H1 (cell line): ENCODE measurements around the gene GNB1L. TPM values are rescaled to one million over a fixed set of nuclear protein-coding genes. Genes with fewer than 3 reads are reported as not detected.

Experiments used
- CTCF ChIA-PET: fragments of 300-600 bp; sonication (Branson Sonifier 250); formaldehyde crosslinking; loops from one replicate; lab custom pipeline; 2021; ENCODE audit not compliant: partially characterized antibody; lab: Charles Lee
- POLR2A ChIA-PET: fragments of 300-600 bp; sonication (Branson Sonifier 250); formaldehyde crosslinking; loops from one replicate; lab custom pipeline; 2021; ENCODE audit warnings: inconsistent platforms; ENCODE audit not compliant: partially characterized antibody; lab: Charles Lee
- DNase-seq, 2 experiments: peaks; one replicate each; pipeline versions ENCODE4 v3.0.0 to v3.0.0-alpha.2; 2010 to 2022; ENCODE audit warnings: low spot score in 2 of 2, low read depth in 1 of 2, mixed read lengths in 1 of 2
- FAIRE-seq: peaks from 2 replicates; lab custom pipeline; 2011; peaks lifted over from hg19 to GRCh38; lab: Jason Lieb, UNC
- H2AFZ ChIP-seq: 2 replicates; pipeline ENCODE4 v1.8.1; 2012; ENCODE audit warnings: low read length, inconsistent platforms
- H2AK5ac ChIP-seq: 2 replicates; pipeline ENCODE4 v1.6.1; 2013; ENCODE audit warnings: low read depth, low read length
- H2BK120ac ChIP-seq: replicated peaks from 2 replicates; pipeline ENCODE3; 2013; ENCODE audit warnings: low read depth, low read length, inconsistent platforms
- H2BK12ac ChIP-seq: 2 replicates; pipeline ENCODE4 v1.6.1; 2013; ENCODE audit warnings: low read depth, low read length
- H2BK15ac ChIP-seq: 2 replicates; pipeline ENCODE4 v1.6.1; 2013; ENCODE audit warnings: low read length
- H2BK20ac ChIP-seq: 2 replicates; pipeline ENCODE4 v1.6.1; 2013; ENCODE audit warnings: low read length
- H2BK5ac ChIP-seq: 2 replicates; pipeline ENCODE4 v1.6.1; 2013; ENCODE audit warnings: low read depth, low read length
- H3K14ac ChIP-seq: 2 replicates; pipeline ENCODE4 v1.6.1; 2013; ENCODE audit warnings: inconsistent platforms; ENCODE audit not compliant: insufficient read length
- H3K18ac ChIP-seq: 2 replicates; pipeline ENCODE4 v1.6.1; 2013; ENCODE audit warnings: low read length; ENCODE audit errors: extremely low read depth
- H3K23ac ChIP-seq: 2 replicates; pipeline ENCODE4 v1.6.1; 2013; ENCODE audit warnings: inconsistent platforms; ENCODE audit not compliant: insufficient read length
- H3K23me2 ChIP-seq: 2 replicates; pipeline ENCODE4 v1.6.1; 2013; ENCODE audit warnings: low read depth, low read length
- H3K27ac ChIP-seq: 2 replicates; pipeline ENCODE4 v1.6.1; 2011; ENCODE audit warnings: low read depth, low read length, inconsistent platforms
- H3K27me3 ChIP-seq, 4 experiments: replicated peaks in 1 of 4; 1 replicate in 1 of 4; 2 replicates in 3 of 4; pipeline versions ENCODE4 v1.6.1 to v1.8.1; 2011 to 2013; ENCODE audit warnings: low read length in 3 of 4, mild to moderate bottlenecking in 3 of 4, inconsistent platforms in 2 of 4, mixed read lengths in 2 of 4, moderate library complexity in 1 of 4; ENCODE audit not compliant: control insufficient read depth in 3 of 4, insufficient read depth in 3 of 4; ENCODE audit errors: extremely low read depth in 1 of 4
- H3K36me3 ChIP-seq, 4 experiments: 2 replicates each; pipeline versions ENCODE4 v1.6.1 to v1.8.1; 2011 to 2013; ENCODE audit warnings: mild to moderate bottlenecking in 4 of 4, low read length in 3 of 4, moderate library complexity in 2 of 4, control low read depth in 1 of 4, inconsistent platforms in 1 of 4; ENCODE audit not compliant: insufficient read depth in 4 of 4, control insufficient read depth in 2 of 4
- H3K4ac ChIP-seq: replicated peaks from 2 replicates; pipeline ENCODE3; 2013; ENCODE audit warnings: low read length, low read depth, mixed read lengths, inconsistent platforms; ENCODE audit not compliant: insufficient read length
- H3K4me1 ChIP-seq, 4 experiments: replicated peaks in 1 of 4; 1 replicate in 1 of 4; 2 replicates in 3 of 4; pipeline versions ENCODE4 v1.6.1 to v1.8.1; 2011 to 2013; ENCODE audit warnings: low read length in 3 of 4, inconsistent platforms in 2 of 4, mixed read lengths in 1 of 4; ENCODE audit not compliant: insufficient read depth in 4 of 4, control insufficient read depth in 3 of 4
- H3K4me2 ChIP-seq, 2 experiments: 2 replicates each; pipeline versions ENCODE4 v1.6.1 to v1.8.1; 2011 to 2013; ENCODE audit warnings: low read depth in 2 of 2, low read length in 2 of 2, control low read depth in 1 of 2, inconsistent platforms in 1 of 2, mild to moderate bottlenecking in 1 of 2; ENCODE audit not compliant: insufficient read depth in 1 of 2
- H3K4me3 ChIP-seq, 4 experiments: fragments of 200-600, 300-600 bp in 1 of 4; sonication (generic), shearing (Covaris generic), sonication (Bioruptor Twin) in 1 of 4; 2 replicates each; pipeline versions ENCODE4 v1.5.1 to v1.8.1; 2011 to 2016; ENCODE audit warnings: low read length in 4 of 4, low read depth in 3 of 4, control low read depth in 2 of 4, inconsistent platforms in 2 of 4, mild to moderate bottlenecking in 2 of 4, mixed read lengths in 1 of 4, moderate library complexity in 1 of 4; ENCODE audit not compliant: insufficient read depth in 2 of 4; ENCODE audit errors: extremely low read depth in 1 of 4
- H3K56ac ChIP-seq: replicated peaks from 2 replicates; pipeline ENCODE3; 2013; ENCODE audit warnings: low read depth, mild to moderate bottlenecking, mixed read lengths, low read length, inconsistent platforms; ENCODE audit not compliant: insufficient read length
- H3K79me1 ChIP-seq: 2 replicates; pipeline ENCODE4 v1.6.1; 2013; ENCODE audit warnings: low read depth, low read length, control low read depth
- H3K79me2 ChIP-seq, 2 experiments: 2 replicates each; pipeline versions ENCODE4 v1.6.1 to v1.8.1; 2012 to 2013; ENCODE audit warnings: low read length in 2 of 2, mild to moderate bottlenecking in 2 of 2, inconsistent platforms in 1 of 2; ENCODE audit not compliant: insufficient read depth in 2 of 2, control insufficient read depth in 1 of 2
- H3K9ac ChIP-seq, 4 experiments: replicated peaks in 1 of 4; 1 replicate in 1 of 4; 2 replicates in 3 of 4; pipeline versions ENCODE4 v1.6.1 to v1.8.1; 2011 to 2013; ENCODE audit warnings: low read depth in 3 of 4, low read length in 3 of 4, control low read depth in 2 of 4, mild to moderate bottlenecking in 2 of 4, moderate library complexity in 2 of 4, inconsistent platforms in 1 of 4; ENCODE audit errors: extremely low read depth in 1 of 4
- H3K9me3 ChIP-seq, 2 experiments: 2 replicates each; pipeline versions ENCODE4 v1.6.1 to v1.8.1; 2012 to 2013; ENCODE audit warnings: mild to moderate bottlenecking in 2 of 2, moderate library complexity in 2 of 2, control low read depth in 1 of 2, inconsistent platforms in 1 of 2, low read depth in 1 of 2, low read length in 1 of 2, mixed read lengths in 1 of 2; ENCODE audit not compliant: insufficient read depth in 2 of 2
- H4K20me1 ChIP-seq, 2 experiments: replicated peaks in 1 of 2; 2 replicates each; pipeline versions ENCODE3 to v1.8.1; 2011 to 2013; ENCODE audit warnings: inconsistent platforms in 2 of 2, low read length in 2 of 2, mild to moderate bottlenecking in 1 of 2; ENCODE audit not compliant: insufficient read depth in 2 of 2, control insufficient read depth in 1 of 2
- H4K5ac ChIP-seq: 2 replicates; pipeline ENCODE4 v1.6.1; 2013; ENCODE audit warnings: low read length, low read depth, mixed read lengths, inconsistent platforms; ENCODE audit not compliant: insufficient read length
- H4K8ac ChIP-seq: 2 replicates; pipeline ENCODE4 v1.8.0; 2013; ENCODE audit warnings: mild to moderate bottlenecking, moderate library complexity, low read length, inconsistent platforms; ENCODE audit not compliant: insufficient read depth; ENCODE audit errors: extremely low read depth
- H4K91ac ChIP-seq: replicated peaks from 2 replicates; pipeline ENCODE3; 2013; ENCODE audit warnings: low read length, mixed read lengths, inconsistent platforms; ENCODE audit not compliant: insufficient read length
- BCL11A ChIP-seq, 2 experiments: IDR thresholded peaks; one replicate each; pipeline ENCODE4 v1.6.1; 2011; ENCODE audit warnings: low read depth in 2 of 2, low read length in 2 of 2, mild to moderate bottlenecking in 2 of 2
- WGBS, 2 experiments: shearing (Covaris generic) in 1 of 2; methylation state at CpG; one replicate each; pipeline versions ENCODE4 v1.1.6 to v1.1.7; 2013 to 2015; ENCODE audit warnings: low lambda C conversion rate in 2 of 2, mixed read lengths in 2 of 2, inconsistent platforms in 1 of 2, low coverage in 1 of 2, missing lambda C conversion rate in 1 of 2; ENCODE audit not compliant: insufficient replicate concordance in 2 of 2, insufficient coverage in 1 of 2, insufficient read length in 1 of 2; ENCODE audit errors: extremely low coverage in 1 of 2, missing lambda C conversion rate in 1 of 2; 5-methylcytosine and 5-hydroxymethylcytosine counted together
- polyA plus RNA-seq, 7 experiments: library from polyadenylated mRNA; depleted of rRNA in 3 of 7; stranded (reverse) in 5 of 7; unstranded in 2 of 7; fragments of >200 nt in 5 of 7; fragments of 200-250 nt in 2 of 7; gene quantifications; 1 replicate in 5 of 7; 2 replicates in 1 of 7; 4 replicates in 1 of 7; pipeline versions ENCODE4 v1.2.1 to v1.2.3, GENCODE V29; 2011 to 2013; ENCODE audit warnings: missing spikeins in 2 of 7, mixed read lengths in 2 of 7
- total RNA-seq: library from RNA; stranded (reverse); fragmentation: NEBNext Ultra II Directional; extraction: Animal tissue kit (Norgen Biotek cat#: 25700); gene quantifications from 2 replicates; pipeline ENCODE4 v1.2.1, GENCODE V29; 2021

GNB1L gene
- total and polyA plus RNA-seq, 2 of the 8 experiments (the other 6 are each of a cell fraction or from before 2014, with no cell fraction given) = 14.0 to 15.6 TPM

GRCh38 chr22:19750507-19751490 is 103.9 kb downstream of the GNB1L start:
- H3K4me1 ChIP-seq = peaks cover 0 to 9% (median 7%) of the 10 kb centered on the region in 4 experiments; a peak in 3 of 7 replicates
- H3K79me2 ChIP-seq = no peaks in the 10 kb centered on the region
- peaks cover 4 to 8% of the 10 kb centered on the region in 2 experiments for H4K20me1 ChIP-seq
- H3K4me3 ChIP-seq = no peak overlapping the region
- no peak overlapping the region for H2BK120ac ChIP-seq
- POLR2A ChIA-PET = interaction anchor here (1.2 to 1.5 kb wide), 2 partner anchors 13 to 27 kb away, joined by 3 to 4 read pairs; partner anchors contain the start of gene GP1BB
- H2BK5ac ChIP-seq = no peak overlapping the region
- 0 out of 2 replicates have a peak overlapping the region, but pooled peaks have one; percentile 32 for H2BK20ac ChIP-seq
- FAIRE-seq (no peak), DNase-seq (no peak)
- H3K9me3 ChIP-seq = no peaks in the 10 kb centered on the region
- H4K8ac ChIP-seq = no peak overlapping the region
- no peak overlapping the region for H2AFZ ChIP-seq
- WGBS, 2 experiments = 92% methylated on average over 17 of the region's 27 CpGs; no CpG with 5 or more reads in 1 of the 2 experiments
- no peak overlapping the region for H3K9ac ChIP-seq
- no peak overlapping the region for H2BK15ac ChIP-seq
- H2AK5ac ChIP-seq = no peak overlapping the region
- H4K5ac ChIP-seq = no peak overlapping the region
- no peak overlapping the region for H3K14ac ChIP-seq
- H4K91ac ChIP-seq = peak overlapping the region; percentile 51
- peak overlapping the region; percentile 48; the same call in 1 of the 2 replicates for H3K18ac ChIP-seq
- no peaks in the 10 kb centered on the region; a peak in 1 of 8 replicates for H3K36me3 ChIP-seq
- no peaks in the 10 kb centered on the region for H3K79me1 ChIP-seq
- H3K23me2 ChIP-seq = no peaks in the 10 kb centered on the region; the same call in 1 of the 2 replicates
- H3K27me3 ChIP-seq = peaks cover 26 to 39% (median 35%) of the 10 kb centered on the region in 4 experiments
- H3K4ac ChIP-seq = no peak overlapping the region
- H3K23ac ChIP-seq = no peak overlapping the region
- no peak overlapping the region for H3K4me2 ChIP-seq
- H2BK12ac ChIP-seq = peak overlapping the region; percentile 39; the same call in 1 of the 2 replicates
- no peak overlapping the region for H3K27ac ChIP-seq
- no peak overlapping the region for H3K56ac ChIP-seq
- CTCF ChIA-PET = interaction anchor here (0.7 to 16.5 kb wide), 11 partner anchors 9 to 167 kb away, joined by 3 to 168 read pairs (median 4); partner anchors contain the start of gene GP1BB
- TF ChIP-seq BCL11A (IDR thresholded peaks at IDR 0.05; ENCODE audit: low read depth in 2 of 2, low read length in 2 of 2) = no peak
